ENCODE data around the gene NINL.
"Not testable (repeated sequence)": the region's sequence is repeated elsewhere in the genome, so short reads cannot be mapped to it uniquely, and the experiment has no call there.

GRCh38 chr20:25590778-25591177 lies 5.4 kb upstream of the NINL start:
- not testable (repeated sequence) for TF ChIP-seq CTCF (IDR thresholded peaks at IDR 0.05; ENCODE audit: low read depth, low read length, poor library complexity, severe bottlenecking); EZH2phosphoT487 (IDR thresholded peaks at IDR 0.05; ENCODE audit: borderline replicate concordance, low read length)

All from DOHH2 (cell line).